Activated CD4-positive, alpha-beta memory T cell treated with anti-CD3 and anti-CD28 coated beads for 36 hours (primary cell): ENCODE results near the gene CCDC12. TPM values are rescaled to one million over a fixed set of nuclear protein-coding genes. Genes with fewer than 3 reads are reported as not detected.

Source experiments
- CTCF ChIA-PET: fragments of 350-600 bp; sonication (Branson Sonifier 250); formaldehyde crosslinking; loops from one replicate; lab custom pipeline; 2021; ENCODE audit warnings: antibody characterized with exemption, inconsistent platforms; lab: Charles Lee
- POLR2A ChIA-PET: fragments of 350-600 bp; sonication (Branson Sonifier 250); formaldehyde crosslinking; loops from one replicate; lab custom pipeline; 2021; ENCODE audit warnings: antibody characterized with exemption; lab: Charles Lee
- DNase-seq: peaks from one replicate; pipeline ENCODE4 v3.0.0-alpha.2; 2020
- H3K27ac Mint-ChIP-seq: one replicate; pipeline ENCODE4 v1.8.0; 2021; ENCODE audit warnings: mixed read lengths
- H3K27me3 Mint-ChIP-seq: one replicate; pipeline ENCODE4 v1.8.0; 2021; ENCODE audit warnings: mixed read lengths
- H3K36me3 Mint-ChIP-seq: one replicate; pipeline ENCODE4 v1.8.0; 2021; ENCODE audit warnings: mixed read lengths
- H3K4me1 Mint-ChIP-seq: one replicate; pipeline ENCODE4 v1.8.0; 2021; ENCODE audit warnings: low read depth, mixed read lengths
- H3K4me3 Mint-ChIP-seq: one replicate; pipeline ENCODE4 v1.8.0; 2021; ENCODE audit warnings: mild to moderate bottlenecking, mixed read lengths
- H3K9me3 Mint-ChIP-seq: one replicate; pipeline ENCODE4 v1.8.0; 2021; ENCODE audit warnings: mixed read lengths
- intact Hi-C: fragments of 100-400 bp; cut with micrococcal nuclease; formaldehyde crosslinking; loops from one replicate; pipeline ENCODE4 v1.15.1; 2023
- total RNA-seq, 2 experiments: library from RNA; stranded (reverse); gene quantifications; one replicate each; pipeline ENCODE4 v1.2.3, GENCODE V29; 2021

Gene CCDC12
- total RNA-seq, 2 experiments from 2014 or later: 44.3 to 49.9 TPM

GRCh38 chr3:47007001-47007400 lies 30.5 kb upstream of the CCDC12 start:
- no peaks in the 10 kb centered on the region for H3K9me3 Mint-ChIP-seq
- peak; percentile 8 for DNase-seq
- H3K27ac Mint-ChIP-seq: no peak overlapping the region
- H3K27me3 Mint-ChIP-seq: no peaks in the 10 kb centered on the region
- H3K36me3 Mint-ChIP-seq: peaks cover 42% of the 10 kb centered on the region
- intact Hi-C loops: no loop called here
- ChIA-PET POLR2A (no interaction called here), CTCF (interaction anchor here (0.7 to 1.1 kb wide), 2 partner anchors 9 to 25 kb away, joined by 3 read pairs; no protein-coding TSS in a partner anchor)
- no peak overlapping the region for H3K4me3 Mint-ChIP-seq
- H3K4me1 Mint-ChIP-seq: peaks cover 7% of the 10 kb centered on the region

DNA sequence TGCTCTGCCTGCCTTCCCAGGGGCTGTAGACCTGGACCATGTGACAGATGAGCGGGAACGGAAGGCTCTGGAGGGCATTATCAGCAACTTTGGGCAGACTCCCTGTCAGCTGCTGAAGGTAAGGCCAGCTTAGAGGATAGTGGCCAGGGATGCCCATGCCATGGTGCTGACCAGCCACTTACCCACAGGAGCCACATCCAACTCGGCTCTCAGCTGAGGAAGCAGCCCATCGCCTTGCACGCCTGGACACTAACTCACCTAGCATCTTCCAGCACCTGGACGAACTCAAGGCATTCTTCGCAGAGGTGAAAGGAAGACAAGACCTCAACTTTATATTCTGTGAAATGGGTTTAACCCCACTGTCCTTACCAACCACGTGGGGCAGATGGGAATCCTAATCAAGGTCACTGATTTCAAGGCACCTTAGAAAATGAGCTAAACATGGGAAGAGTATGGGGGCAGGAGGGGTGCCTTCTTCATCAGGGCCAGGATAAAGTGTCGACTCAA lies 29.7 kb upstream of the CCDC12 start:
- Mint-ChIP-seq H3K27me3 (no peaks in the 10 kb centered on the region), H3K36me3 (peaks cover 45% of the 10 kb centered on the region), H3K4me3 (no peak overlapping the region), H3K27ac (no peak overlapping the region), H3K9me3 (no peaks in the 10 kb centered on the region), H3K4me1 (peaks cover 9% of the 10 kb centered on the region)
- intact Hi-C loops: no loop called here
- POLR2A ChIA-PET: no interaction called here
- CTCF ChIA-PET: interaction anchor here (0.7 to 1.1 kb wide), 3 partner anchors 8 to 139 kb away, joined by 3 to 4 read pairs (median 3); no protein-coding TSS in a partner anchor
- DNase-seq: peak; percentile 8

DNA sequence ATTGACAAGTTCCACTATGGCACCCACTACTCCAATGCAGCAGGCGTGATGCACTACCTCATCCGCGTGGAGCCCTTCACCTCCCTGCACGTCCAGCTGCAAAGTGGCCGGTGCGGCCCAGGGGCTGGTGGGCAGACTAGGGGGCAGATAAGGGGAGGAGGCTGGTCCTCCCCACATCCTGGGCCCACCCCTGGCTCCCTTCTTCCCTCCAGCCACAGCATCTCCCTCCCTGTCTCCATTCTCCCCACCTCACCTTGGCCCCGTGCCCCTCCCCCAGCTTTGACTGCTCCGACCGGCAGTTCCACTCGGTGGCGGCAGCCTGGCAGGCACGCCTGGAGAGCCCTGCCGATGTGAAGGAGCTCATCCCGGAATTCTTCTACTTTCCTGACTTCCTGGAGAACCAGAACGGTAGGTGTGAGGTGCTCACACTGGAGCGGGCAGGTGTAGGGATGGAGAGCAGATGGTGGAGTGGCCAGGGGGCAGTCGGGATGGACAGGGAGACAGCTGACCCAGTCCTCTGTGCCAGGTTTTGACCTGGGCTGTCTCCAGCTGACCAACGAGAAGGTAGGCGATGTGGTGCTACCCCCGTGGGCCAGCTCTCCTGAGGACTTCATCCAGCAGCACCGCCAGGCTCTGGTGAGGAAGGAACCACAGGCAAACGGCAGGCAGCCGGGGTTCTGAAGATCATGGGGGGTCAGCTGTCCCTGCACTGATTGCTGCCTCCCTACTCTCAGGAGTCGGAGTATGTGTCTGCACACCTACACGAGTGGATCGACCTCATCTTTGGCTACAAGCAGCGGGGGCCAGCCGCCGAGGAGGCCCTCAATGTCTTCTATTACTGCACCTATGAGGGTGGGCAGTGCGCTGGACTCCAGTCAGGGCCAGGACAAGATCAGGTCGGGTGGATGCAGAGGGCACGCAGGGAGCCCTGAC lies 28.9 kb upstream of the CCDC12 start:
- no peak overlapping the region for H3K4me3 Mint-ChIP-seq
- peaks cover 49% of the 10 kb centered on the region for H3K36me3 Mint-ChIP-seq
- ChIA-PET POLR2A (no interaction called here), CTCF (interaction anchor here (1.1 kb wide), 1 partner anchor 8 kb away, joined by 3 read pairs; no protein-coding TSS in a partner anchor)
- no peaks in the 10 kb centered on the region for H3K27me3 Mint-ChIP-seq
- H3K4me1 Mint-ChIP-seq: peaks cover 9% of the 10 kb centered on the region
- peak; percentile 7 for DNase-seq
- no peak overlapping the region for H3K27ac Mint-ChIP-seq
- intact Hi-C loops: no loop called here
- no peaks in the 10 kb centered on the region for H3K9me3 Mint-ChIP-seq

- no peaks in the 10 kb centered on the region for H3K9me3 Mint-ChIP-seq
- H3K36me3 Mint-ChIP-seq: peaks cover 52% of the 10 kb centered on the region
- CTCF ChIA-PET: no interaction called here
- intact Hi-C loops: no loop called here
- H3K27me3 Mint-ChIP-seq: no peaks in the 10 kb centered on the region
- no peak overlapping the region for H3K4me3 Mint-ChIP-seq
- H3K27ac Mint-ChIP-seq: no peak overlapping the region
- peaks cover 9% of the 10 kb centered on the region for H3K4me1 Mint-ChIP-seq
- POLR2A ChIA-PET: no interaction called here
- DNase-seq: no peak
These were observed 28.0 kb upstream of the CCDC12 start for GRCh38 chr3:47004369-47005211.

DNA sequence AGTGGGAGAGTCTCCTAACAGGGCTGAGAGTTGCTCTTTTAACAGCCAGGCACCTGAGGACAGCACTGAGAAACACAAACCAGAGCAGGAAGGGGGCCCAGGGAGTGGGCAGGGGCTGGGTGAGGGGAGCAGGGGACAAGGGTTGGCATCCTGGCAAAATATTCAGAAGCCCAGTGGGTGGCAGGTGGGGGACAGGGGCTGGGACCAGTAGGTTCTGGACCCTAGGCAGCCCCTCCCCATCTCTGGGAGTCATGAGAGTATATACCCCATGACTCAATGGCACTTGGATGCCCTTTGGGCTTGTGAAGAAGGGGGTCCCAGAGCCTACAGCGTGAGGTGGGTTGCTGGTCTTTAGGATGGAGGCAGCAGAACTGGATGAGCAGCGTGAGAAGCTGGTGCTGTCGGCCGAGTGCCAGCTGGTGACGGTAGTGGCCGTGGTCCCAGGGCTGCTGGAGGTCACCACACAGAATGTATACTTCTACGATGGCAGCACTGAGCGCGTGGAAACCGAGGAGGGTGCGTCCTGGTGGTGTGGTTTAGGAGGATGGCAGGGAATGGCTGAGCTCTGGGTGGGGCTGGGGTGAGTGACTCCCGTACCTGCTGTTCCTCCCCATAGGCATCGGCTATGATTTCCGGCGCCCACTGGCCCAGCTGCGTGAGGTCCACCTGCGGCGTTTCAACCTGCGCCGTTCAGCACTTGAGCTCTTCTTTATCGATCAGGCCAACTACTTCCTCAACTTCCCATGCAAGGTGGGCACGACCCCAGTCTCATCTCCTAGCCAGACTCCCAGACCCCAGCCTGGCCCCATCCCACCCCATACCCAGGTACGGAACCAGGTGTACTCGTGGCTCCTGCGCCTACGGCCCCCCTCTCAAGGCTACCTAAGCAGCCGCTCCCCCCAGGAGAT lies 27.2 kb upstream of the CCDC12 start:
- Mint-ChIP-seq H3K27ac (no peak overlapping the region), H3K9me3 (no peaks in the 10 kb centered on the region), H3K4me1 (peaks cover 8% of the 10 kb centered on the region), H3K4me3 (no peak overlapping the region), H3K36me3 (peaks cover 52% of the 10 kb centered on the region), H3K27me3 (no peaks in the 10 kb centered on the region)
- ChIA-PET POLR2A (no interaction called here), CTCF (no interaction called here)
- no peak for DNase-seq
- intact Hi-C loops: no loop called here

- Mint-ChIP-seq H3K9me3 (no peaks in the 10 kb centered on the region), H3K4me3 (no peak overlapping the region), H3K27ac (no peak overlapping the region), H3K27me3 (no peaks in the 10 kb centered on the region), H3K4me1 (peaks cover 8% of the 10 kb centered on the region), H3K36me3 (peaks cover 54% of the 10 kb centered on the region)
- DNase-seq: no peak
- intact Hi-C loops: no loop called here
- ChIA-PET POLR2A (no interaction called here), CTCF (interaction anchor here (0.7 kb wide), 1 partner anchor 79 kb away, joined by 3 read pairs; no protein-coding TSS in a partner anchor)
These were observed 26.5 kb upstream of the CCDC12 start for GRCh38 chr3:47003056-47003410.

GRCh38 chr3:47002171-47003055 lies 25.9 kb upstream of the CCDC12 start:
- DNase-seq: no peak
- ChIA-PET CTCF (interaction anchor here (0.7 kb wide), 1 partner anchor 79 kb away, joined by 3 read pairs; no protein-coding TSS in a partner anchor), POLR2A (no interaction called here)
- intact Hi-C loops: no loop called here
- Mint-ChIP-seq H3K4me1 (peaks cover 10% of the 10 kb centered on the region), H3K27ac (no peak overlapping the region), H3K27me3 (no peaks in the 10 kb centered on the region), H3K9me3 (no peaks in the 10 kb centered on the region), H3K4me3 (no peak overlapping the region), H3K36me3 (peaks cover 55% of the 10 kb centered on the region)

DNA sequence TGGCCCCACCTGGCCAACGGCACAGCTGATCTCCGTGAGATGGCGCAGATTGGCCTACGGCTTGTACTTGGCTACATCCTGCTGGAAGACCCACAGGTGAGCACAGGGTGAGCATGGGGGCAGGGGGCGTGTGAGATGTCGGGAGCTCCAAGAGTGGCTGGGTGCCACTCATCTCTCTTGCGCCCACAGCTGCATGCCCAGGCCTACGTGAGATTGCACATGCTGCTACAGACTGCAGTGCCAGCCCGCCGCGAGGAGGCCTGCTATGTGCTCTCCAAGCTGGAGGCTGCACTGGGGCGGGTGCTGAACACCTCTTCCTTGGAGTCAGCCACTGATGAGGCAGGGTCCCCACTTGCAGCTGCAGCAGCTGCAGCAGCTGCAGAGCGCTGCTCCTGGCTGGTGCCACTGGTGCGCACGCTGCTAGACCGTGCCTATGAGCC lies 25.2 kb upstream of the CCDC12 start:
- POLR2A ChIA-PET: no interaction called here
- peaks cover 56% of the 10 kb centered on the region for H3K36me3 Mint-ChIP-seq
- no peak overlapping the region for H3K4me3 Mint-ChIP-seq
- H3K9me3 Mint-ChIP-seq: no peaks in the 10 kb centered on the region
- H3K27ac Mint-ChIP-seq: no peak overlapping the region
- intact Hi-C loops: no loop called here
- DNase-seq: no peak
- CTCF ChIA-PET: no interaction called here
- peaks cover 16% of the 10 kb centered on the region for H3K4me1 Mint-ChIP-seq
- no peaks in the 10 kb centered on the region for H3K27me3 Mint-ChIP-seq

GRCh38 chr3:47000922-47001730 lies 24.6 kb upstream of the CCDC12 start:
- Mint-ChIP-seq H3K36me3 (peaks cover 51% of the 10 kb centered on the region), H3K27ac (no peak overlapping the region), H3K4me3 (no peak overlapping the region), H3K27me3 (no peaks in the 10 kb centered on the region), H3K9me3 (no peaks in the 10 kb centered on the region), H3K4me1 (peaks cover 17% of the 10 kb centered on the region)
- POLR2A ChIA-PET: no interaction called here
- CTCF ChIA-PET: no interaction called here
- no peak for DNase-seq
- intact Hi-C loops: no loop called here

- Mint-ChIP-seq H3K4me1 (peaks cover 17% of the 10 kb centered on the region), H3K9me3 (no peaks in the 10 kb centered on the region), H3K27me3 (no peaks in the 10 kb centered on the region), H3K36me3 (peaks cover 45% of the 10 kb centered on the region), H3K4me3 (no peak overlapping the region), H3K27ac (no peak overlapping the region)
- ChIA-PET CTCF (interaction anchor here (1.4 to 2.1 kb wide), 2 partner anchors 80 to 82 kb away, joined by 4 to 7 read pairs; no protein-coding TSS in a partner anchor), POLR2A (no interaction called here)
- intact Hi-C loops: no loop called here
- no peak for DNase-seq
These were observed 23.8 kb upstream of the CCDC12 start for GRCh38 chr3:47000198-47000815.
